Gastroesophageal sphincter (tissue), 3 donors: Measurements from ENCODE around the gene GATA1.

Experiments used
- POLR2AphosphoS5 ChIP-seq: sonication (generic); formaldehyde crosslinking; IDR thresholded peaks from one replicate; pipeline ENCODE4 v1.6.1; 2017; ENCODE audit warnings: antibody characterized with exemption
- TF ChIP-seq, protein P1 (sequence below), 4 experiments: fragments of 200-600 bp in 2 of 4; fragments of 450-650 bp in 2 of 4; sonication (generic) in 1 of 4; IDR thresholded peaks; one replicate each; pipeline ENCODE4 v1.5.1; 2017 to 2019; ENCODE audit warnings: antibody characterized with exemption in 4 of 4, mild to moderate bottlenecking in 2 of 4, moderate library complexity in 2 of 4

DNA sequence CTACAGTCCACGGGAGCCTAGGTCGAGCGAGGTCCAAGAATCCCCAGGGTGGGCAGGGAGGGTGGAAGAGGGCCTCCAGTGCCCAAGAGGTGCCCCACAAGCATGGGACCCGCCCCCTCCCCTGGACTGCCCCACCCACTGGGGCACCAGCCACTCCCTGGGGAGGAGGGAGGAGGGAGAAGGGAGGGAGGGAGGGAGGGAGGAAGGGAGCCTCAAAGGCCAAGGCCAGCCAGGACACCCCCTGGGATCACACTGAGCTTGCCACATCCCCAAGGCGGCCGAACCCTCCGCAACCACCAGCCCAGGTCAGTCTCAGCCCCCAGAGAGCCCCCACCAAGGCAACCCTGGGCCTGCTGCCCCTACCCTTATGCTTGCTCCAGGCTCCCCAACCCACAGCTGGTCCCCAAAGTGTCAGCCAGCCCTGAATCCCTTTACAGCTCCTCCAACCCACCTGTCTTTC lies at the start of gene GATA1:
- TF ChIP-seq, protein P1, sequence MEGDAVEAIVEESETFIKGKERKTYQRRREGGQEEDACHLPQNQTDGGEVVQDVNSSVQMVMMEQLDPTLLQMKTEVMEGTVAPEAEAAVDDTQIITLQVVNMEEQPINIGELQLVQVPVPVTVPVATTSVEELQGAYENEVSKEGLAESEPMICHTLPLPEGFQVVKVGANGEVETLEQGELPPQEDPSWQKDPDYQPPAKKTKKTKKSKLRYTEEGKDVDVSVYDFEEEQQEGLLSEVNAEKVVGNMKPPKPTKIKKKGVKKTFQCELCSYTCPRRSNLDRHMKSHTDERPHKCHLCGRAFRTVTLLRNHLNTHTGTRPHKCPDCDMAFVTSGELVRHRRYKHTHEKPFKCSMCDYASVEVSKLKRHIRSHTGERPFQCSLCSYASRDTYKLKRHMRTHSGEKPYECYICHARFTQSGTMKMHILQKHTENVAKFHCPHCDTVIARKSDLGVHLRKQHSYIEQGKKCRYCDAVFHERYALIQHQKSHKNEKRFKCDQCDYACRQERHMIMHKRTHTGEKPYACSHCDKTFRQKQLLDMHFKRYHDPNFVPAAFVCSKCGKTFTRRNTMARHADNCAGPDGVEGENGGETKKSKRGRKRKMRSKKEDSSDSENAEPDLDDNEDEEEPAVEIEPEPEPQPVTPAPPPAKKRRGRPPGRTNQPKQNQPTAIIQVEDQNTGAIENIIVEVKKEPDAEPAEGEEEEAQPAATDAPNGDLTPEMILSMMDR (IDR thresholded peaks at IDR 0.05), result no peak
- no peak for TF ChIP-seq POLR2AphosphoS5
